Measurements from ENCODE around the gene CEP120.
A peak's percentile ranks its signal among the peaks of the same experiment; 100 is the strongest.
"Not testable (repeated sequence)": the region's sequence is repeated elsewhere in the genome, so short reads cannot be mapped to it uniquely, and the experiment has no call there.

CEP120 gene

GRCh38 chr5:123391009-123391408, 32.2 kb downstream of the CEP120 start:
- DNase-seq, result no peak

GRCh38 chr5:123389794-123390193, 33.4 kb downstream of the CEP120 start:
- no peak for DNase-seq

- no peak for DNase-seq
Observed at GRCh38 chr5:123387313-123387712, 35.9 kb downstream of the CEP120 start.

- DNase-seq, result no peak
Observed at GRCh38 chr5:123382252-123382651, 41.0 kb downstream of the CEP120 start.

- DNase-seq, result peak in 18 of 56 donors; percentile 0 to 50 (median 4)
Observed at GRCh38 chr5:123371575-123372179, 51.5 kb downstream of the CEP120 start.

DNA sequence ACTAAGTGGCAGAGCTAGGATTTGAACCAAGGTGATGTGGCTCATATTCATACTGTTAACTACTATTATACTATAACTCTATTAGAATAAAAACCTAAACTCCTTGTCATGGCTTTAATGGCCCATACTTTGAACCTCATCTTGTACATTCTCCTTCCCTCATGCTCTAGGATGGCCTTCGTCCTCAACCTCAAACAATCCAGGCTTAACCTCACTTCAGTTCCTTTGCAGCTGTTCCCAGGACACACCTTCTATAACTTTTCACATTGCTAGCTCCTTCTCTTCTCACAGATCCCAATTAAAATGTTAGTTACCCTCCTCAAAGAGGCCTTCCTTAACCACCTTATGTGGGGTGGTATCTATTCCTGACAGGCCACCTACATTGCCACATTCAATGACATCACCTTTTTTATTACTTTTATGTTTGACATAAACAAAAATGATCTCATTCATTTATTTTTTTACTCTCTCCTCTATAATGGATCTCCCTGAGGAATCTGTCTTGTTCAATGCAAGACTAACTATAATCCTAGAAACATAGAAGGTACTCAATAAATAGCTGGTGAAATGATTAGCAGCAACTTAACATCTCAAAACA, 53.7 kb downstream of the CEP120 start:
- DNase-seq, result no peak

- no peak for DNase-seq
Observed at GRCh38 chr5:123367739-123368138, 55.5 kb downstream of the CEP120 start.

DNA sequence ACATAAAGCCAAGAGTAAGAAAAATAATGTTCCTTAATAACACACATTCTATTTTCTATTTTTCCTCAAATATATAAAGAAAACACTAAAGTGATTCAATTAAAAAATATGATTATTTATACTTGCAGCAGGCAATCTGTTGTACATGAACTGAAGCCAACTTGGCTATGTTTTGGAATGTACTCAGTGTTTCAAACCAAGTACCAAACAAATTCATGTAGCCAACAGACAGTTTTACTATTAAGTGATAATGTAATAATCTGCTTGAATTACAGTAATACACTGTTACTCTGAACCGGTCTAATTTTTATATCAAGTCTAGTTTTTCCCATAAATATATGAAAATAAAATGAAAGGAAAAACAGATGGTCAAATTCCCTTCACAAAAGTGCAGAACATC, 58.0 kb downstream of the CEP120 start:
- DNase-seq, result no peak

- no peak for DNase-seq
Observed at GRCh38 chr5:123364441-123365155, 58.6 kb downstream of the CEP120 start.

DNA sequence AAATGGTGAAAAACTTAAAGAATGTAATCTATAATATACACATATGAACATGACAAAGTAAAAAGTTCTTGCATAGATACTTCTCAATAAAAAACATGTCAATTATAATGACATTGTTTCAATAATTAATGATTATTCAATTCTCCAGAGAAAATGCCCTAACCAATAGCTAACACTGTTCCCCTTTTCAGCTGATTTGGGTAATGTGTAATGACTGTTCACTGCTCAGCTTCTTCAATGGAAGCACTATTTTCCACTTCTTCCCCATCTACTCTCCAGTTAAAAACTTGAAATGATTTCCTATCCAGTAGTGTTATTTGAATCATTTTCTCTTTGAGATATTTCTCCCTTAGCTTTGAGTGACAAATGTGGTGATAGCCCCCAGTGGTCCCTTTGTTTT, 62.3 kb downstream of the CEP120 start:
- no peak for DNase-seq

DNA sequence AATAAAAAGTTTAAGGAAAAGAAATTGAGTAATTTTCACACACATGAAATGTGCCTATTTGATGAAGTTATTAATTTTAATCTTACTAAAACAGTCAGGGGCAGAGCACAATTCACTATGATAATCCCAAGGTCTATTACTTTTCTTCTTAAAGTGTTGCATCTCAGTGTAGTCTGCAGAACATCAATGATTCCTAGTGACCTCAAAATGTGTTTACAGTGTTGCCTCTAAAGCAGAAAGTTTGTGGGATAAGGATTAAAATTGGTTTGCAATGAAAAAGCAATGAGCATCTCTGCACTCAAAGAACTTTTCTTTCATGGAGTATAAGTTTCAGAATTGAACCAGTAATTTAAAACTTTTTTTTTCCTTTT, 63.0 kb downstream of the CEP120 start:
- no peak for DNase-seq

DNA sequence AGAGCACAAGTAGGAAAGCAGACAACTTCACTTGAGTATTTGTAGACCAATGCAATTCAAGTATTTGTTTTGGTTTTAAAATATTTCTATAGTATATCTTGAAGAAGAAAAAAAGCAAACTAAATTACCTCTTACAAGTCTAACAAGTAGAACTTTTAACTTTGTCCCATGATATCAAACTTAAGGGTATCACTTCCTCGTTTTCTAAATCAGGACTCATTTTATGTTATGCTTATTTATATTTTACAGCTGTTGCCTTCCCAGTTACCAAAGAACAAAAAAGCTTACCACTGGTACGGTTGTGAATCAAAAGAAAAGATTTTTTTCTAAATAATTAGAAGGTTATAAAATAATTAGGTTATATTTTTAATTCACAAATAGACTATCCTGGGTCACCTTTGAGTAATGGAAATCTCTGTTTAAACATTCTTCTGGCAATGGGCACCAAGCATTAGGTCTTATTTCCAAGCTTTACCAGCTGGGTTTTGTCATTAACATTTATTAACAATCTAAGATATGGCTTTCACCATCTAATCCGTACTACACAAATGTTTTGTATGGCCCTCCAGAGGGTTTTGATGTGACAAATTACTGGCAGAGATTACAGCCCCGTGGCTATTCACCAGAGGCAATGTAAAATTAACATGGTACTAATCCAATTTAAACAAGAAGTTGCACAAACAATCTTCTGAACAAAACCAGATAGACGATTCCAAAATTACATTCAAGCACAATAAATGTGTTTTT, 63.6 kb downstream of the CEP120 start:
- DNase-seq, result no peak

- DNase-seq, result no peak
Observed at GRCh38 chr5:123358751-123359150, 64.5 kb downstream of the CEP120 start.

DNA sequence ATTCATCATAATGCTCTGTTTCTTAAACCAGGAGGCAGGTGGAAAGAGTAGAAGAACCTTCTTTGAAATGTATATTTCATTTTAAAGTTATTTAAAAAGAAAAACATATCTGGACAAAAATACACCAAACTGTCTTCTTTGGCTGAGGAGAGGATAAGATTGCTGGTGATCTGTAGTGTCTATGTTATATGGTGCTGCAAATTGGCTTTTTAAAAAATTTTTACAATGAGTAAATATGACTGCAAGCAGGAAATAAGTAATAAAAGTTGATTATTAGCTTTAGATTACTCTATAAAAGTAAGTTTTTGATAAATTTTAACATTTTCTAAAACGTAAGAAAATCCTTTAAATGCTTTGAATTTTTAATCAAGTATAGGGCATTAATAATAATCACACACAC, 64.9 kb downstream of the CEP120 start:
- no peak for DNase-seq

GRCh38 chr5:123351820-123352219, 71.4 kb downstream of the CEP120 start:
- no peak for DNase-seq

DNA sequence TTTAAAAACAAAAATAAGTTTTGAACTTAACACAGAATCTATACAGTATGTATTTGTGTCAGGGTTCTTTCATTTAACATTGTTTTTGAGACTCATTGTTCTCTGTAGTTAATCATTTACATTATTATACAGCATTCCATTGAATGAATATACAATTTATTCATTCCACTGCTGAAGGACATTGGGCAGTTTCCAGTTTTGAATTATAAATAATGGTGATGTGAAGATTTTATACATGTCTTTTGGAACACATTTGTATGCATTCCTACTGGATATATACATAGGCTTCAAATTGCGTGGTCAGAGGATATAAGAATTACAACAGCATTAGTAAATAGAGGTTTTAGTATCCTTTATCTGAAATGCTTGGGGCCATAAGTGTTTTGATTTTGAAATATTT, 72.0 kb downstream of the CEP120 start:
- DNase-seq, result no peak

DNA sequence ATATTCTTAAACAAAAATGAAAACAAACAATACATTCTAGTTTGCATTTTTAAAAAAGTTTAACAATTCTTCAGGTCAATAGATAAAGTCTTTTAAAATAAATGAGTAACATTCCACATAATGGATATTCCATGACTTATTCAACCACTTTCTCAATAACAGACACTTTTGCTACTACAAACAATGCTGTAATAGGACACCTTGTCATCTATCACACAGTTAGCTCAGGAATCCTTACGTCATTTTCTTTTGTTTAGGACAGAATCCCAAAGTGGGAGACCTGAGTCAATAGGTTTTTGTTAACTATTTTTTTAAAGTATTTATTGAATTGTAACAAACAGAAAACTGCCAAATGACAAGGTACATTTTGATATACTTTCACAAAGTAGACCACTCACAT, 72.5 kb downstream of the CEP120 start:
- no peak for DNase-seq

DNA sequence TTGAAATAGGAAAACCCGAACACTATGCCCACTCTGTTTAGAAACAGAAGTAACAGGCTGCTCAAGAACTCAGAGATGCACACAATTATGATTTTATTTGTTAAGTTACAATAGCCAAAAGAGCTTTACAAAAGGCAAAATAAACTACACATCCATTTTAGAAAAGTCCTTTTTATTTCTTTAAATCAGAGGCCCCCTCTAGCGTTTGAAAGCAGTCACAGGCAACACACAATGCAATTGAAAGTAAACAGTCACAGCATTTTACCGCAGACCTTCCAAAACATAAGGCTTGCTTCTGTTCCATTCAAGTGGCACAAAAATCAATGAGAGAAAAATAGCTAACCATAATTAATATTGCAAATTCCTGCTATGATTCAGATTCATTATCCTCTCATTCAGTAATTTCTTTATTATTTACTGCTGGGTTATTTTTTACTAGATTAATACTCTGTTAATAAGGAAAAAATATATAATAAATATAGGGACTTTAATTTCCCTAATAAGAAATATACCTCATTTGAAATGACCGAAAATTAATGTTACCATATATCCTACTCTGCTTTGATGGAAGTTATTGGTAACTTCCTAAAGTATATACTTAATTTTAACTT, 78.3 kb downstream of the CEP120 start:
- peak in 8 of 56 donors; percentile 1 to 10 (median 4) for DNase-seq

DNA sequence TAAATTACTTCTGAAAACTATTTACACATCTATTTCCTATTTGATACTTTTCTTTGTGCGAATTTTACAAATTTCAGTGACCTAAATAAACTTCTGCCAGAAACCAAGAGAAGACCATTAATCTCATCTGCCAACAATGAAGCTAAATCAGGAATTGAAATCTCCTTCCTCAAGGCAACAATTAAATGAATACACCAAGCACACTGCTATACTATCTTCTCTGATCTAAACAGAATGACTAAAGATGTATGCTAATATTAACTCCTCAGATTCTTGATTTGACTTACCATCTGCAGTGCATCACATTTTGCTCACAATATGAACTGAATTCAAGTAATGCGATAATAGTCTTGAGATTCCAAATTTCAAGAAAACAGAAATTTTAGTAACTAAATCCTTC, 82.3 kb downstream of the CEP120 start:
- no peak for DNase-seq

DNA sequence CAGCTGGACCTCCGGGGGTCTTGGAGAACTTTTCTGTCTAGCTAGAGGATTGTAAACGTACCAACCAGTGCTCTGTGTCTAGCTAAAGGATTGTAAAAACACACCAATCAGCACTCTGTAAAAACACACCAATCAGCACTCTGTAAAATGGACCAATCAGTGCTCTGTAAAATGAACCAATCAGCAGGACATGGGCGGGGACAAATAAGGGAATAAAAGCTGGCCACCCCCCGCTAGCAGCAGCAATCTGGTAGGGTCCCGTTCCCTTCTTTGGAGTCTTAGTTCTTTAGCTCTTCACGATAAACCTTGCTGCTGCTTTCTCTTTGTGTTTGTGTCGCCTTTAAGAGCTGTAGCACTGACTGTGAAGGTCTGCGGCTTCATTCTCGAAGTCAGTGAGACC, 114.8 kb downstream of the CEP120 start:
- DNase-seq, result not testable (repeated sequence)

- no peak for DNase-seq
Observed at GRCh38 chr5:123305751-123306150, 117.5 kb downstream of the CEP120 start.

- DNase-seq, result no peak
Observed at GRCh38 chr5:123304777-123305316, 118.4 kb downstream of the CEP120 start.

All from nucleus accumbens (tissue), 56 donors.